BE2C (cell line): Measurements from ENCODE around the gene OR10G6.

Source experiments
- DNase-seq: peaks from one replicate; pipeline ENCODE4 v3.0.0-alpha.2; 2020
- H3K27me3 ChIP-seq: fragments of 250-450 bp; sonication (Bioruptor Pico); 2 replicates; pipeline ENCODE4 v1.5.1; 2020; ENCODE audit warnings: mild to moderate bottlenecking
- H3K36me3 ChIP-seq: fragments of 250-450 bp; sonication (Bioruptor Pico); 2 replicates; pipeline ENCODE4 v1.5.1; 2020; ENCODE audit warnings: mild to moderate bottlenecking
- H3K4me1 ChIP-seq: fragments of 250-450 bp; sonication (Bioruptor Pico); 2 replicates; pipeline ENCODE4 v1.5.1; 2020
- H3K4me3 ChIP-seq: 2 replicates; pipeline ENCODE4 v1.5.1; 2011; ENCODE audit warnings: low read depth, low read length
- H3K9me3 ChIP-seq: fragments of 250-450 bp; sonication (Bioruptor Pico); 2 replicates; pipeline ENCODE4 v1.5.1; 2020
- TF ChIP-seq, protein P1 (sequence below): IDR thresholded peaks from 2 replicates; pipeline ENCODE4 v1.5.1; 2012; ENCODE audit warnings: mild to moderate bottlenecking, low read depth, low read length

The OR10G6 gene

DNA sequence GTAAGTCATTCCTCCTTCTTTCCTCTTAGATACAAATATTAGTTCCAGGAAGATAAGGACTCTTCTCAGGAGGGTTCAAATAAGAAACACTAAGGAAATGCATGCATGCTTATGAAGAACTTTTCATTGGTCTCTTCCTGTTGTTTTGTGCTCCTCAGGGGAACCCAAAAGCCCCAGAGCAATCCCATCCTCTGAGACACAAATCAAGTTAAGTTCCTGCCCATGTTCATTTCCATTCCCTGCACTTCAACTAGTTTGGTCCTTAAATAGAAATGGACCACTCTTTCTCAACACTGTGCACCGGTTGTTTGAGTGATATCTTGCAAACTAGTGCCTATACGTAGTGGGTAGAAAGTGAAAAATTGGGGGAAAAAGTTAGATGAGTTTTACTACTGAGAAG, 17.7 kb upstream of the OR10G6 start, which contains the start of gene OR10G4:
OR10G4 (plus strand) TSS at position 301 of the 400 bp plus-strand sequence. CDS start 2,578 bp downstream, outside the sequence.
- Histone ChIP-seq H3K27me3 (no peaks in the 10 kb centered on the region), H3K4me1 (no peaks in the 10 kb centered on the region), H3K4me3 (no peak within 1 kb of the TSS), H3K9me3 (no peaks in the 10 kb centered on the region), H3K36me3 (no peaks in the 10 kb centered on the region)
- TF ChIP-seq, protein P1, sequence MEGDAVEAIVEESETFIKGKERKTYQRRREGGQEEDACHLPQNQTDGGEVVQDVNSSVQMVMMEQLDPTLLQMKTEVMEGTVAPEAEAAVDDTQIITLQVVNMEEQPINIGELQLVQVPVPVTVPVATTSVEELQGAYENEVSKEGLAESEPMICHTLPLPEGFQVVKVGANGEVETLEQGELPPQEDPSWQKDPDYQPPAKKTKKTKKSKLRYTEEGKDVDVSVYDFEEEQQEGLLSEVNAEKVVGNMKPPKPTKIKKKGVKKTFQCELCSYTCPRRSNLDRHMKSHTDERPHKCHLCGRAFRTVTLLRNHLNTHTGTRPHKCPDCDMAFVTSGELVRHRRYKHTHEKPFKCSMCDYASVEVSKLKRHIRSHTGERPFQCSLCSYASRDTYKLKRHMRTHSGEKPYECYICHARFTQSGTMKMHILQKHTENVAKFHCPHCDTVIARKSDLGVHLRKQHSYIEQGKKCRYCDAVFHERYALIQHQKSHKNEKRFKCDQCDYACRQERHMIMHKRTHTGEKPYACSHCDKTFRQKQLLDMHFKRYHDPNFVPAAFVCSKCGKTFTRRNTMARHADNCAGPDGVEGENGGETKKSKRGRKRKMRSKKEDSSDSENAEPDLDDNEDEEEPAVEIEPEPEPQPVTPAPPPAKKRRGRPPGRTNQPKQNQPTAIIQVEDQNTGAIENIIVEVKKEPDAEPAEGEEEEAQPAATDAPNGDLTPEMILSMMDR: no peak
- no peak for DNase-seq

DNA sequence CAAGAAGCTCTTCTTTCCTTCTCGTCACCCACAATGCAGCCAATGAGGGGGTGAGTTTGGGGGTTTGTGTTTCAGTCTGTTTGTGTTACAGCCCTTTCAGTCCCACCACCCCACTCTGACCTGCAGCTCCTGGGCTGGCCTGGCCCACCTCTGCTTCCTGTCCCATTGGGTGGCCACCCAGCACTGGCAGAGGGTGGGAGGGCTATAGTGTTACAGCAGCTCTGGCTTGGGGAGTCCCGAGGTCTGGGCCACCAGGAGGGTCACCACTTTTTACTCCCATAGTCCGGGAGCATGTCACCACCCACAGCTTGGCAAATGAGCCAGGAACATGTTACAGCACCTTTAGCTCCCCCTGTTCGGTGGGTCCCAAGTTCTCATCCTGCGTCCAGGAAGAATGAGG, 15.7 kb downstream of the OR10G6 start:
- Histone ChIP-seq H3K36me3 (no peaks in the 10 kb centered on the region), H3K9me3 (no peaks in the 10 kb centered on the region), H3K4me1 (no peaks in the 10 kb centered on the region), H3K4me3 (no peak overlapping the region), H3K27me3 (no peaks in the 10 kb centered on the region)
- DNase-seq: no peak
- TF ChIP-seq, protein P1: no peak

DNA sequence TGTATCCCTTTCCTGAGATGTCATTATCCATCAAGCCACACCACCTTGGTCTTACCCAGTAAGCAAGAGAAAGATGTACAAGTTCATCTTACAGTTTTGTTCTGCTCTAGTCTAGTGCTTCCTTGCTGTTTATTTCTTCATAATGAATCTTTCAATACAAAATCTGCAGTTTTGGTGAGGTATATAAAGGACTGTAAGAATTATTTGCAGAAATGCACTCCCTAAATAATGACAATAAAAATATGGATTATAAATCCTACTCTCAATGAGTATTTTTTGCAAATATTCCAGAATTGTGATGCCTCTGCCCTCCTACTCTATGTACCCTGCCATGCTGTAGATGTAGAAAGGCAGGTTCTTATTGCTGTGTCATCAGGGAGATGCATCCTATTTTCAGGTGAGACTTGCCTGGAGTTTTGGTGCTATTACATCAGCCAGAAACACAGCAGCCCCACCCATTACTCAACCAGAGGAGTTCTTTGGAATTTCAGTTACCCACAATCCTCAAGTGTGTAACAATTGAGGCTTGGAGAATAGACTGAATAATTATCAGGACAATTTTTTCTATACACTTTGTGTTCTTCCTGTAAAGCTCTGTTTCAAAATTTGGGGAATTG, 17.1 kb downstream of the OR10G6 start, which contains the start of gene OR10S1:
OR10S1 (minus strand) TSS at position 51 of the 617 bp plus-strand sequence. CDS start 117 bp downstream, outside the sequence.
- Histone ChIP-seq H3K9me3 (no peaks in the 10 kb centered on the region), H3K4me1 (no peaks in the 10 kb centered on the region), H3K36me3 (no peaks in the 10 kb centered on the region), H3K27me3 (no peaks in the 10 kb centered on the region), H3K4me3 (no peak within 1 kb of the TSS)
- DNase-seq: no peak
- TF ChIP-seq, protein P1: no peak

DNA sequence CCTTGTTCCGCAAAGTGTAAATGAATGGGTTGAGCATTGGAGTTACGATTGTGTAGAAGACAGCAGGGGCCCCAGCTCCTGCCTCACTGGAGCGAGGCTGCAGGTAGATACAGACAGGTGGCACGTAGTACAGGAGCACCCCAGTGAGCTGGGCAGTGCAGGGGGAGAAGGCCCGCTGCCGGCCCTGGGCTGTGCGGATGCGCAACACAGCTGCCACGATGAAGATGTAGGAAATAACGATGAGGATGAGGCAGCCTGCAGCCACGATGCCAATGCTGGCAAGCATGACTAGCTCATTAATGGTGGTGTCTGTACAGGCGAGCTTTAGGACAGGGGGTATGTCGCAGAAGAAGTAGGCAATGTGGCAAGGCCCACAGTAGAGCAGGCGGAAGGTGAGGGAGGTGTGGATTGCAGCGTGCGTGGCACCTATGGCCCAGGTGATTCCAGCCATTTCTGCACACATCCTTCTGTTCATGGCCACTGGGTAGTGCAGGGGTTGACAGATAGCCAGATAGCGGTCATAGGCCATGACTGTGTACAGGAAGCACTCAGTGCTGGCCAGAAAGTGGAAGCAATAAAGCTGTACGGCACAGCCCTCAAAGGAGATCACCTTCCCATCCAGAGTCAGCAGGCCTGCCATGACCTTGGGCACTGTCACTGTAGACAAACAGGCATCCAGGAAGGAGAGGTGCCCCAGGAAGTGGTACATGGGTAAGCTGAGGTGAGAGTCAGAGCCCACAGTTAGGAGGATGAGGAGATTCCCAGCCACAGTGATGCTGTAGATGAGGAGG, 18.0 kb downstream of the OR10G6 start:
- DNase-seq: no peak
- H3K9me3 ChIP-seq: no peaks in the 10 kb centered on the region
- no peaks in the 10 kb centered on the region for H3K36me3 ChIP-seq
- TF ChIP-seq, protein P1: no peak
- no peaks in the 10 kb centered on the region for H3K27me3 ChIP-seq
- H3K4me1 ChIP-seq: no peaks in the 10 kb centered on the region
- H3K4me3 ChIP-seq: no peak overlapping the region

DNA sequence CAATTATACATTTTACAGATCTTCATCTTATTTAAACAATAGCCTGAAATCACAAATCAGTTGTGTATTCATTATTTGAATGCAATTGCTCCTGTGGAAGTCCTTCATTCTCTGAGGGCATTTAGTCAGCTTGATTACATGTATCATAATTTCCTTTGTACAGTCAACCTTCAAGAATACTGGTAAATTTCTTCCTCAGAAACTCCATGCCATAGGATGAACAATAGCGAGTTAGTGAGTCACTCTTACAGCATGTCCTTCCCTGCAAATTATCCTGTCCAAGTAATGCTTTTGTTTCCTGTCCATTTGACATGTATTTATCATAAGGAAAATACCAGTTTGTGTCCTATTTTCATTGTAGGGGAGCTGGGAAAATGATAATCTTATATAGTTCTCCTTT, 21.1 kb downstream of the OR10G6 start:
- TF ChIP-seq, protein P1: no peak
- Histone ChIP-seq H3K4me3 (no peak overlapping the region), H3K27me3 (no peaks in the 10 kb centered on the region), H3K36me3 (no peaks in the 10 kb centered on the region), H3K4me1 (no peaks in the 10 kb centered on the region), H3K9me3 (no peaks in the 10 kb centered on the region)
- DNase-seq: no peak

DNA sequence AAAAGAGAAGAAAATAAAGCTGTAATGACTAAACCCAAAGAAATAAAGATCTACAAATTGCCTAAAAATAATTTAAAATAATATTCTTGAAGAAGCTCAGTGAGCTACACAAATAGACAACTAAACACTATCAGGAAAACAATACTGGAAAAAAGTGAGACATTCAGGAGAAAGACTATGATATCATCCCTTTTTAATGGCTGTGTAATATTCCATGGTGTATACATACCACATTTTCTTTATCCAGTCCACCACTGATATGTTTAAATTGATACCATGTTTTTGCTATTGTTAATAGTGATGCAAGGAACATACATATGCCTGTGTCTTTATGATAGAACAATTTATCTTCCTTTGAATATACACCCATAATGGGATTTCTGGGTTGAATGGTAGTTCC, 38.2 kb downstream of the OR10G6 start:
- no peaks in the 10 kb centered on the region for H3K27me3 ChIP-seq
- H3K4me1 ChIP-seq: no peaks in the 10 kb centered on the region
- H3K4me3 ChIP-seq: no peak overlapping the region
- DNase-seq: no peak
- H3K9me3 ChIP-seq: no peaks in the 10 kb centered on the region
- TF ChIP-seq, protein P1: no peak
- no peaks in the 10 kb centered on the region for H3K36me3 ChIP-seq
